NCI-H524 (cell line): ENCODE results near the gene WFDC10A.
"Not testable (repeated sequence)": the region's sequence is repeated elsewhere in the genome, so short reads cannot be mapped to it uniquely, and the experiment has no call there.

Source experiments
- DNase-seq, 2 experiments: peaks; one replicate each; lab custom pipeline; 2025; lab: John Stamatoyannopoulos, UW

WFDC10A gene

GRCh38 chr20:45647441-45648050, 18.0 kb downstream of the WFDC10A start:
- DNase-seq = no peak

GRCh38 chr20:45649312-45649863, 19.8 kb downstream of the WFDC10A start:
- DNase-seq = no peak

GRCh38 chr20:45651726-45652125, 22.2 kb downstream of the WFDC10A start:
- not testable (repeated sequence) for DNase-seq

GRCh38 chr20:45657038-45657437, 27.5 kb downstream of the WFDC10A start:
- DNase-seq = not testable (repeated sequence)

- no peak for DNase-seq
Observed at GRCh38 chr20:45670139-45670538, 40.6 kb downstream of the WFDC10A start, which contains the start of gene WFDC11. TSS of gene WFDC11 (minus strand) at chr20:45670239. CDS start at chr20:45650600, 19,639 bp downstream.

GRCh38 chr20:45672765-45673164, 43.2 kb downstream of the WFDC10A start:
- no peak for DNase-seq

- DNase-seq = no peak
Observed at GRCh38 chr20:45679650-45680049, 50.1 kb downstream of the WFDC10A start.
